Right ventricle myocardium inferior (tissue), 1 donor: Measurements from ENCODE around the gene HBA2. TPM values are rescaled to one million over a fixed set of nuclear protein-coding genes. Genes with fewer than 3 reads are reported as not detected.
"Not testable (repeated sequence)": the region's sequence is repeated elsewhere in the genome, so short reads cannot be mapped to it uniquely, and the experiment has no call there.

Experiments used
- ATAC-seq: fragments of 200-7000 bp; cut with Tn5 transposase; one replicate; pipeline ENCODE4 v1.9.1; 2020; ENCODE audit warnings: mild to moderate bottlenecking, moderate library complexity
- DNase-seq: peaks from one replicate; pipeline ENCODE4 v3.0.0; 2021; ENCODE audit errors: missing footprints
- intact Hi-C: fragments of 100-400 bp; cut with DNase I; formaldehyde crosslinking; loops from one replicate; pipeline ENCODE4 v1.11.0; 2022
- total RNA-seq: library from RNA; stranded (reverse); fragmentation: NEBNext Ultra II Directional; extraction: Animal tissue kit (Norgen Biotek cat#: 25700); gene quantifications from one replicate; pipeline ENCODE4 v1.2.1, GENCODE V29; 2021
- donor health status: DM: no; HTN: yes; CAD: no; lungs with severe emphysema.

The HBA2 gene
- total RNA-seq, 1 donor from 2014 or later: 86.1 TPM

- ATAC-seq, intact Hi-C loops, DNase-seq: not testable (repeated sequence)
Observed at GRCh38 chr16:153550-154216, 19.0 kb upstream of the HBA2 start.

GRCh38 chr16:154217-155030 is 18.3 kb upstream of the HBA2 start:
- intact Hi-C loops: no loop called here
- ATAC-seq (peak; percentile 41), DNase-seq (no peak)

DNA sequence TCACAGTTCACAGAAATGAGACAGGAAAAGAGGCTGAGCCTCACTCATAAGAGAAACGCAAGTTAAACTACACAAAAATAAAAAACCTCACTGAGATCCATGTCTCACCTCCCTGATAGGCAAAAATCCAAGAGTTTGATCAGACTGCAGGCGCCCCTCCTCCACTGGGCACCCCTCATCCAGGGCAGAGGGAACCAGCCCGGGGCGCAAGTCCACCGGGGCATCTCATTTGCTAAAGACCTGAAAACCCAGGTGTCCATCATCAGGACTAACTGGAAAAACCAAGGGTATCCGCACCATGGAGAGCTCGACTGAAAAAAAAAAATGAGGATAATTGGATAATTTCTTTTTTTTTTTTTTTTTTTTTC is 17.7 kb upstream of the HBA2 start:
- ATAC-seq: no peak
- intact Hi-C loops: no loop called here
- no peak for DNase-seq

GRCh38 chr16:159136-159849 is 13.4 kb upstream of the HBA2 start:
- DNase-seq (no peak), ATAC-seq (no peak)
- intact Hi-C loops: no loop called here

- intact Hi-C loops, ATAC-seq, DNase-seq: not testable (repeated sequence)
Observed at GRCh38 chr16:160242-160641, 12.4 kb upstream of the HBA2 start.

GRCh38 chr16:160691-161190 is 11.9 kb upstream of the HBA2 start:
- intact Hi-C loops: no loop called here
- no peak for DNase-seq
- ATAC-seq: no peak

- ATAC-seq (no peak), DNase-seq (no peak)
- intact Hi-C loops: no loop called here
Observed at GRCh38 chr16:162271-162991, 10.2 kb upstream of the HBA2 start.

DNA sequence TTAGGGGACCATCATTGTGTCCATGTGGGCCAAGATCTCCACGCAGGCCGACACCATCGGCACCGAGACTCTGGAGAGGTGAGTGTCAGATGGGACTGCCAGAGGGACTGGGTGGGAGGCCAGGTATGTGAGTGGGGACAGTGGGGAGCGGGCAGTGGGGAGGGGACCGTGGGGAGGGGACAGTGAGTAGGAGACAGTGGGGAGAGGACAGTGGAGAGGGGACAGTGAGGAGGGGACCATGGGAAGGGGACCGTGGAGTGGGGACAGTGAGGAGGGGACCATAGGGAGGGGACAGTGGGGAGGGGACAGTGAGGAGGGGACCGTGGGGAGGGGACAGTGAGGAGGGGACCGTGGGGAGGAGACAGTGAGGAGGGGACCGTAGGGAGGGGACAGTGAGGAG is 9.5 kb upstream of the HBA2 start:
- not testable (repeated sequence) for ATAC-seq

DNA sequence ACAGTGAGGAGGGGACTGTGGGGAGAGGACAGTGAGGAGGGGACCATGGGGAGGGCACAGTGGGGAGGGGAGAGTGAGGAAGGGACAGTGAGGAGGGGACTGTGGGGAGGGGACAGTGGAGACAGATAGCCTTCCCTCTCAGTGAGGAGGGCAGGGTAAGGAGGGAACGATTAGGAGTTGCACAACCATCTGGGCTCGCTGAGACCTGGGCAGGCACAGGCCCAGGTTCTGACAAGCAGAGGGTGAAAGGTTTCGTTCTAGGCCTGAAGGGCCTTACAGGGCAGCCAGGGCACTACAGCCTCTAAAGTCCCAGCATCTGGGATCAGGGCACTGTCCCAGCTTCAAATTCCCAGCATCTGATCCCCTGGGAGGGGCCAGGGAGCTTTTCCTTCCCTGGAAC is 9.0 kb upstream of the HBA2 start:
- DNase-seq, intact Hi-C loops: not testable (repeated sequence)
- peak; percentile 63 for ATAC-seq

More for the DNA sequence above, 9.5 kb upstream of the HBA2 start:
- DNase-seq, intact Hi-C loops: not testable (repeated sequence)

DNA sequence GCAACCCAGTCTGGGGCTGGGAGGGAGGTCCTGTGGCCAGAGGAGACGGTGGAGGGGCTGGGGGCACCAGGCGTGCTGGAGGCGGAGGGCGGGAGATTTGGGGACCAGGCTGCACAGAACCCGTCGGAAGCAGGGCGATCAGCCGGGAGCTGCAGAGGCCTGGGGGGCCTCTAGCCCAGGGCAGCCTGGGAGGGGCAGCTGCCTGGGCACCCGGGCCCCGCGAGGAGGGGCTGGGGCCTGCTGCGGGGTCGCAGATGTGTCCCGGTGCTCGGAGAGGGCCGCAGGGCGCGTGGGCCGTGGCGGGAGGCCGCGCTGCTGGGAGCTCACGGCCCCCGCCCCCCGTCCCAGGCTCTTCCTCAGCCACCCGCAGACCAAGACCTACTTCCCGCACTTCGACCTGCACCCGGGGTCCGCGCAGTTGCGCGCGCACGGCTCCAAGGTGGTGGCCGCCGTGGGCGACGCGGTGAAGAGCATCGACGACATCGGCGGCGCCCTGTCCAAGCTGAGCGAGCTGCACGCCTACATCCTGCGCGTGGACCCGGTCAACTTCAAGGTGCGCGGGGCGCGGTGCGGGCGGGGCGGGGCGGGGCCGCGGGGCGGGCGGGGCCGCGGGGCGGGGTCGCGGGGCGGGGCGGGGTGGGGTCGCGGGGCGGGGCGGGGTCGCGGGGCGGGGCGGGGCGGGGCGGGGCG is 8.4 kb upstream of the HBA2 start:
- ATAC-seq, intact Hi-C loops, DNase-seq: not testable (repeated sequence)

DNA sequence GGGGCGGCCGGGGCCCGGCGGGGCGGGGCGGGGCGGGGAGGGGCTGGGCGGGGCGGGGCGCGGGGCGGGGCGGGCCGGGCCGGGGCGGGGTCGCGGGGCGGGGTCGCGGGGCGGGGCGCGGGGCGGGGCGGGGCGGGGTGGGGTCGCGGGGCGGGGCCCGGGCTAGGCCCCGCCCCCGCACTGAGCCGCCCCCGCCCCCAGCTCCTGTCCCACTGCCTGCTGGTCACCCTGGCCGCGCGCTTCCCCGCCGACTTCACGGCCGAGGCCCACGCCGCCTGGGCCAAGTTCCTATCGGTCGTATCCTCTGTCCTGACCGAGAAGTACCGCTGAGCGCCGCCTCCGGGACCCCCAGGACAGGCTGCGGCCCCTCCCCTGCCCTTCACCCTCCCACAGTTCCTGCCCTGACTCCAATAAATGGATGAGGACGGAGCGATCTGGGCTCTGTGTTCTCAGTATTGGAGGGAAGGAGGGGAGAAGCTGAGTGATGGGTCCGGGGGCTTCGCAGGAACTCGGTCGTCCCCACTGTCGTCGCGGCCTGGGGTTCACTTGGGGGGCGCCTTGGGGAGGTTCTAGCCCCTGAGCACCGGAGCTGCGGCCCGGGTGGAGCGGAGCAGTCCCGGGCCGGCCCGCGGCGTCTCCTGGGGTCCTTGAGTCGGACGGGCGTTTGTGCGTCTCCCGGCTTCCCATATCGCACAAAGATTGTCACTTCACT is 7.7 kb upstream of the HBA2 start:
- no peak for DNase-seq
- ATAC-seq: no peak
- intact Hi-C loops: no loop called here

DNA sequence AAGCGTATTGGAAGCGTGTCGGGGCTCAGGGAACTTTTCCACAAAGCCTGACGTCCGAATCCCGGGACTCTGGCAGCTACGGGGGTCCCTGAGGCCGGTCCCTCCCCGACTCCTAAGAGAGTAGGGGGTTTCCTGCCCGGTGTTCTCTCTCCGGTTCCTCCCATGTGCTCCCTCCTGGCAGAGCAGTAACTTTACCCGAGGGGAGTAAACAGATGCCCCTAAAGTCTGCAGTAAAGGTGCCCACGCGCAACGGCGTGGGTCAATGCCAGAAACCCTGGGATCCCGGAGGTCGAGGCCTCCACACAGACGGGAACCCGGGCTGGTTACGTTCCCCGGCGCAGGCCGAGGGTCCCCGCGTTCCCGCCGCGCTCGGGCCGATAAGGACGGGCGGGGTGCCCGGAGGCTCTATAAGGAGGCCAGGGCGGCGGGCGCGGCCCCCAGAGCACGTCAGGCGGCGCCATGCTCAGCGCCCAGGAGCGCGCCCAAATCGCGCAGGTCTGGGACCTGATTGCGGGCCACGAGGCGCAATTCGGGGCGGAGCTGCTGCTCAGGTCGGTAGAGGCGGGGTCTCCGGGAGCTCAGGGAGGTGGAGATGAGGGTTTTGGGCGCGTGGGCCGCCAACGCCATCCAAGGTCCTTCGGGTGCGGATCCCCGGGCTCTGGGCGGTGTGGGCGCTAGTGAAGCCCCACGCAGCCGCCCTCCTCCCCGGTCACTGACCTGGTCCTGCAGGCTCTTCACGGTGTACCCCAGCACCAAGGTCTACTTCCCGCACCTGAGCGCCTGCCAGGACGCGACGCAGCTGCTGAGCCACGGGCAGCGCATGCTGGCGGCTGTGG is 6.9 kb upstream of the HBA2 start, which contains the start of gene HBM:
Gene HBM (plus strand): TSS at position 440 of the 836 bp plus-strand sequence. CDS start 20 bp downstream, at position 460.
- no peak for DNase-seq
- ATAC-seq: no peak
- intact Hi-C loops: no loop called here

- ATAC-seq (no peak), DNase-seq (no peak)
- intact Hi-C loops: no loop called here
Observed at GRCh38 chr16:166375-167121, 6.1 kb upstream of the HBA2 start.

- DNase-seq (no peak), ATAC-seq (no peak)
- intact Hi-C loops: no loop called here
Observed at GRCh38 chr16:167122-167690, 5.5 kb upstream of the HBA2 start.

- intact Hi-C loops: no loop called here
- ATAC-seq: no peak
- DNase-seq: no peak
Observed at GRCh38 chr16:168424-168823, 4.3 kb upstream of the HBA2 start.

DNA sequence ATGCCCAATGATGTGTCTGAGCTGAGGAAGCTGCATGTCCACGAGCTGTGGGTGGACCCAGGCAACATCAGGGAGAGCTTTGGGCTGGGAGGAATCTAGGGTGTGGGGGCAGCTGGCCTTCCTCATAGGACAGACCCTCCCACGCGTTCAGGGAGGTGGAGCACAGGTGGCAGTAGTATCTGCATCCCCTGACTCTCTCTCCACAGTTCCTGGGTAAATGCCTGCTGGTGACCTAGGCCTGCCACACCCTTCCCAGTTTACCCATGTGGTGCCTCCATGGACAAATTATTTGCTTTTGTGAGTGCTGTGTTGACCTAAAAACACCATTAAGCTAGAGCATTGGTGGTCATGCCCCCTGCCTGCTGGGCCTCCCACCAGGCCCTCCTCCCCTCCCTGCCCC is 3.7 kb upstream of the HBA2 start:
- intact Hi-C loops: no loop called here
- DNase-seq (no peak), ATAC-seq (no peak)
